Tibial nerve (tissue), 4 donors: ENCODE data around the gene DIP2C. TPM values are rescaled to one million over a fixed set of nuclear protein-coding genes. Genes with fewer than 3 reads are reported as not detected.

Experiments used
- DNase-seq, 2 donors: peaks; one replicate each; pipeline ENCODE4 v3.0.0-alpha.2; 2019; ENCODE audit warnings: low spot score in 2 of 2
- H3K27ac ChIP-seq, 4 donors: fragments of 200-600 bp; sonication (generic) in 3 of 4; one replicate each; pipeline ENCODE4 v1.5.1; 2017 to 2019; ENCODE audit warnings: mild to moderate bottlenecking in 1 of 4
- H3K27me3 ChIP-seq, 2 donors: fragments of 200-600 bp; sonication (generic) in 1 of 2; one replicate each; pipeline versions ENCODE4 v1.5.1 to v1.6.0; 2017 to 2019
- H3K36me3 ChIP-seq, 3 donors: fragments of 200-600 bp; sonication (generic); one replicate each; pipeline ENCODE4 v1.5.1; 2018 to 2019
- H3K4me1 ChIP-seq, 4 donors: fragments of 200-600 bp; sonication (generic) in 3 of 4; one replicate each; pipeline ENCODE4 v1.5.1; 2017 to 2019
- H3K4me3 ChIP-seq, 4 donors: fragments of 200-600 bp; sonication (generic) in 3 of 4; one replicate each; pipeline ENCODE4 v1.5.1; 2017 to 2019; ENCODE audit warnings: mild to moderate bottlenecking in 1 of 4, moderate library complexity in 1 of 4
- H3K9me3 ChIP-seq, 4 donors: fragments of 200-600 bp; sonication (generic) in 3 of 4; one replicate each; pipeline ENCODE4 v1.5.1; 2017 to 2019
- EP300 ChIP-seq, 2 donors: sonication (generic); formaldehyde crosslinking; IDR thresholded peaks; one replicate each; pipeline ENCODE4 v1.6.1; 2017; ENCODE audit warnings: antibody characterized with exemption in 2 of 2, mild to moderate bottlenecking in 1 of 2
- POLR2A ChIP-seq, 2 donors: fragments of 450-650 bp; IDR thresholded peaks; one replicate each; pipeline ENCODE4 v1.6.1; 2017; ENCODE audit warnings: antibody characterized with exemption in 2 of 2, mild to moderate bottlenecking in 2 of 2, moderate library complexity in 2 of 2
- WGBS, 2 donors: methylation state at CpG; one replicate each; pipeline ENCODE4 v1.1.5; 2018; 5-methylcytosine and 5-hydroxymethylcytosine counted together
- total RNA-seq, 4 donors: library from RNA; depleted of rRNA; stranded (reverse); fragments of >200 nt; gene quantifications; one replicate each; pipeline ENCODE4 v1.1.0, GENCODE V29; 2016
- TF ChIP-seq, protein P1 (sequence below), 5 experiments: fragments of 200-600 bp in 3 of 5; fragments of 450-650 bp in 2 of 5; sonication (generic) in 3 of 5; IDR thresholded peaks; one replicate each; pipeline ENCODE4 v1.5.1; 2016 to 2019; ENCODE audit warnings: antibody characterized with exemption in 5 of 5, mild to moderate bottlenecking in 3 of 5, moderate library complexity in 2 of 5

The DIP2C gene
- total RNA-seq, 4 donors from 2014 or later, result 31.4 to 46.5 (median 36.0) TPM

GRCh38 chr10:677750-678661 lies 11.5 kb downstream of the DIP2C start:
- TF ChIP-seq EP300 (IDR thresholded peaks at IDR 0.05) (no peak), POLR2A (IDR thresholded peaks at IDR 0.05) (no peak)
- TF ChIP-seq, protein P1, sequence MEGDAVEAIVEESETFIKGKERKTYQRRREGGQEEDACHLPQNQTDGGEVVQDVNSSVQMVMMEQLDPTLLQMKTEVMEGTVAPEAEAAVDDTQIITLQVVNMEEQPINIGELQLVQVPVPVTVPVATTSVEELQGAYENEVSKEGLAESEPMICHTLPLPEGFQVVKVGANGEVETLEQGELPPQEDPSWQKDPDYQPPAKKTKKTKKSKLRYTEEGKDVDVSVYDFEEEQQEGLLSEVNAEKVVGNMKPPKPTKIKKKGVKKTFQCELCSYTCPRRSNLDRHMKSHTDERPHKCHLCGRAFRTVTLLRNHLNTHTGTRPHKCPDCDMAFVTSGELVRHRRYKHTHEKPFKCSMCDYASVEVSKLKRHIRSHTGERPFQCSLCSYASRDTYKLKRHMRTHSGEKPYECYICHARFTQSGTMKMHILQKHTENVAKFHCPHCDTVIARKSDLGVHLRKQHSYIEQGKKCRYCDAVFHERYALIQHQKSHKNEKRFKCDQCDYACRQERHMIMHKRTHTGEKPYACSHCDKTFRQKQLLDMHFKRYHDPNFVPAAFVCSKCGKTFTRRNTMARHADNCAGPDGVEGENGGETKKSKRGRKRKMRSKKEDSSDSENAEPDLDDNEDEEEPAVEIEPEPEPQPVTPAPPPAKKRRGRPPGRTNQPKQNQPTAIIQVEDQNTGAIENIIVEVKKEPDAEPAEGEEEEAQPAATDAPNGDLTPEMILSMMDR (IDR thresholded peaks at IDR 0.05), result no peak
- H3K27ac ChIP-seq, result peak overlapping the region in 2 of 4 donors; percentile 51 to 77
- peaks cover 0 to 2% (median 1%) of the 10 kb centered on the region in 4 donors for H3K9me3 ChIP-seq
- no peaks in the 10 kb centered on the region for H3K36me3 ChIP-seq
- 88 to 91% methylated on average over 14 to 22 of the region's 22 CpGs for WGBS, 2 donors
- H3K4me3 ChIP-seq, result no peak overlapping the region
- H3K27me3 ChIP-seq, result no peaks in the 10 kb centered on the region
- peaks cover 0 to 41% (median 8%) of the 10 kb centered on the region in 4 donors for H3K4me1 ChIP-seq
- no peak for DNase-seq

DNA sequence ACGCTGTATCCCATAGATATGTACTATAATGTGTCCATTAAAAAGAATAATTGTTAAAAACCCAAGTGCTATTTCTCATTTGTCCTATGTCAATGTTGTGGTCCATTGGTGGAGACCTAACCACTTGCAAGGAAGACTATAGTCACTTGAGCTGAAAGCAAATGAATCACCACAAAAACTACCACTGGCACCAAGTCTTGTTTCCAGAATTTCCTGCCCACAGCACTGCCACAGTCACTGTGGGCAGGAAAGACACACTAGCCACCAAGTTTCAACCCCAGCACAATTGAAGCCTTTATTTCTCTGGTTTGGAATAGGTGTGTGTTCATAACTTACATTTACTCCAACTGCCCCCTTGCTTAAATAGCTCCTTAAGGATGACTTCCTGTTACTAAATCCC lies 12.4 kb downstream of the DIP2C start:
- Histone ChIP-seq H3K27ac (peak overlapping the region in 2 of 4 donors; percentile 73 to 77), H3K4me1 (peaks cover 0 to 43% (median 6%) of the 10 kb centered on the region in 4 donors), H3K27me3 (no peaks in the 10 kb centered on the region), H3K36me3 (no peaks in the 10 kb centered on the region), H3K9me3 (peaks cover 0 to 2% (median 1%) of the 10 kb centered on the region in 4 donors), H3K4me3 (no peak overlapping the region)
- 89 to 95% methylated on average over 1 of the region's 1 CpG for WGBS, 2 donors
- no peak for TF ChIP-seq POLR2A (IDR thresholded peaks at IDR 0.05)
- TF ChIP-seq, protein P1 (IDR thresholded peaks at IDR 0.05), result no peak
- no peak for TF ChIP-seq EP300 (IDR thresholded peaks at IDR 0.05)
- no peak for DNase-seq

- DNase-seq, result no peak
- Histone ChIP-seq H3K4me1 (peaks cover 0 to 41% (median 4%) of the 10 kb centered on the region in 4 donors), H3K27ac (peak overlapping the region in 2 of 4 donors; percentile 73 to 77), H3K27me3 (no peaks in the 10 kb centered on the region), H3K9me3 (peaks cover 0 to 2% (median 1%) of the 10 kb centered on the region in 4 donors), H3K4me3 (no peak overlapping the region), H3K36me3 (no peaks in the 10 kb centered on the region)
- TF ChIP-seq EP300 (IDR thresholded peaks at IDR 0.05) (peak in 1 of 2 donors; percentile 64), POLR2A (IDR thresholded peaks at IDR 0.05) (no peak)
- TF ChIP-seq, protein P1 (IDR thresholded peaks at IDR 0.05), result no peak
- WGBS, 2 donors, result 68 to 83% methylated on average over 3 of the region's 3 CpGs
Measured at GRCh38 chr10:676178-676577, 13.3 kb downstream of the DIP2C start.

DNA sequence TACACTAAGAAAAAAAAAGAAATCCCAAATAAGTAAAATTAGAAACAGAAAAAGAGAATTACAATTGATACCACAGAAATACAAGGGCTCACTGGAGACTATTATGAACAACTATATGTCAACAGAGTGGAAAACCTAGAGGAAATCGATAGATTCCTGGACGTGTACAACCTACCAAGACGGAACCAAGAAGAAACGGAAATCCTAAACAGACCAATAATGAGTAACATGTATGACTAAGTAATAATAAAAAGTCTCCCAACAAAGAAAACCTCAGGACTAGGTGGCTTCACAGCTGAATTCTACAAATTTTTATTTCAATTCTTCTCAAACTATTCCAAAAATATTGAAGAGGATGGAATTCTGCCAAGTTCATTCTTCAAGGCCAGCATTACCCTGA lies 13.9 kb downstream of the DIP2C start:
- 87 to 88% methylated on average over 4 of the region's 4 CpGs for WGBS, 2 donors
- Histone ChIP-seq H3K27me3 (no peaks in the 10 kb centered on the region), H3K36me3 (no peaks in the 10 kb centered on the region), H3K27ac (peak overlapping the region in 2 of 4 donors; percentile 73 to 77), H3K9me3 (peaks cover 0 to 2% (median 1%) of the 10 kb centered on the region in 4 donors), H3K4me3 (no peak overlapping the region), H3K4me1 (peaks cover 0 to 38% (median 4%) of the 10 kb centered on the region in 4 donors)
- TF ChIP-seq POLR2A (IDR thresholded peaks at IDR 0.05) (no peak), EP300 (IDR thresholded peaks at IDR 0.05) (no peak)
- TF ChIP-seq, protein P1 (IDR thresholded peaks at IDR 0.05), result no peak
- no peak for DNase-seq

DNA sequence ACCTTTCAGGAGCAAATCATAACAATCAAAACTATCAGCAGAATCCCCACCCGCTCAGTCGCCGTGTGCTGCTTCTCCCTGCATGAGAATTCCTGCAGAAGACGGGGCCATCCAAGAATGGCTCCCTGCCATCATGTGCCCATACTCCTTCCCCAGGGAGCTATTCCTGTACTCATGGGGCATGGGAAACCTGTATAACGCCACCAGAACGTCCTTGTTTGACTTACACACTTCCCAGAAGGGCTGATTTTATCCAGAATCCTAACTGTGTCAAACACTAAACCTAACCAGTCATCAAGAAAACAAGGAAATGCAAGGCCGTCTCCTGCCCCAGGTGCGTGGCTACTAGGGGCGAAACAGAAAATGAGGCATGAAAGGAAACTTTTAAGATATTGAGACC lies 16.0 kb downstream of the DIP2C start:
- H3K4me1 ChIP-seq, result peaks cover 0 to 35% (median 2%) of the 10 kb centered on the region in 4 donors
- H3K4me3 ChIP-seq, result no peak overlapping the region
- TF ChIP-seq, protein P1 (IDR thresholded peaks at IDR 0.05), result no peak
- TF ChIP-seq EP300 (IDR thresholded peaks at IDR 0.05), result no peak
- H3K9me3 ChIP-seq, result peaks cover 0 to 2% (median 1%) of the 10 kb centered on the region in 4 donors
- no peaks in the 10 kb centered on the region for H3K36me3 ChIP-seq
- H3K27ac ChIP-seq, result peak overlapping the region in 1 of 4 donors; percentile 30
- WGBS, 2 donors, result 80 to 86% methylated on average over 9 of the region's 9 CpGs
- no peaks in the 10 kb centered on the region for H3K27me3 ChIP-seq
- no peak for DNase-seq
